Measurements from ENCODE around the gene PANX1. TPM values are rescaled to one million over a fixed set of nuclear protein-coding genes. Genes with fewer than 3 reads are reported as not detected.

The PANX1 gene, protein sequence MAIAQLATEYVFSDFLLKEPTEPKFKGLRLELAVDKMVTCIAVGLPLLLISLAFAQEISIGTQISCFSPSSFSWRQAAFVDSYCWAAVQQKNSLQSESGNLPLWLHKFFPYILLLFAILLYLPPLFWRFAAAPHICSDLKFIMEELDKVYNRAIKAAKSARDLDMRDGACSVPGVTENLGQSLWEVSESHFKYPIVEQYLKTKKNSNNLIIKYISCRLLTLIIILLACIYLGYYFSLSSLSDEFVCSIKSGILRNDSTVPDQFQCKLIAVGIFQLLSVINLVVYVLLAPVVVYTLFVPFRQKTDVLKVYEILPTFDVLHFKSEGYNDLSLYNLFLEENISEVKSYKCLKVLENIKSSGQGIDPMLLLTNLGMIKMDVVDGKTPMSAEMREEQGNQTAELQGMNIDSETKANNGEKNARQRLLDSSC
- 50.9 and 80.4 TPM in 2 replicates for total RNA-seq

DNA sequence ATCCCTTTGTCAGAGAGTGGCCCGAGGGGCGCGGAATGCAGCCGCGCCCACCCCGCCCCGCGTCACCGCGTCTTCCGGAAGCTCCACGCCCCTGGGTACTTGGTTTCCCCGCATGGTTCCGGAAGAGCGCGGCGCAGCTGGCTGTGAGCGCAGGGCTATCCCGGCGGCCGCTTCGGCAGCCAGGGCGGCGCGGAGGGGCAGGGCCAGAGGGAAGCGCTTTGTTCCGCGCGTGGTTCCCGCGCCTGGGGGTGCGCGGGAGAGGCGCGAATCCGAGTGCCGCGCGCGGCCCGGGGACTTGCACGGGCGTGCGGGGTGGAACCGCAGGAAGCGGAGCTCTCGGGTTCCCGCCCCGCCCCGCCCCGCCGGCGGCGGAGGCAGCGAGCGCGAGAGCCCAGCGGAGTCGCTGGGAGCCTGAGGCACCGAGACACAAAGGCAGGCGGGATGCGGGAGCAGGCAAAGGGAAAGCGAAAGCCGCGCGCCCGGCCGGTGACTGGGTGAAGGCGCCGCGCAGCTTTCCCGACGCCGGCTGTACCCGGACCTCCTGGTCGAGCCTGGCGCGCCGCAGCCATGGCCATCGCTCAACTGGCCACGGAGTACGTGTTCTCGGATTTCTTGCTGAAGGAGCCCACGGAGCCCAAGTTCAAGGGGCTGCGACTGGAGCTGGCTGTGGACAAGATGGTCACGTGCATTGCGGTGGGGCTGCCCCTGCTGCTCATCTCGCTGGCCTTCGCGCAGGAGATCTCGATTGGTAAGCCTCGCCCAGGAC, at the start of gene PANX1:
PANX1 (plus strand) TSS at position 96 of the 766 bp plus-strand sequence; CDS start at position 568, 472 bp downstream.

Other genes starting within 250 kb of the PANX1 start
- gene HEPHL1, start 107.5 kb upstream of the PANX1 start, total RNA-seq: 0.64 and 10.3 TPM in 2 replicates
- not detected in 2 replicates for gene IZUMO1R, start 175.7 kb downstream of the PANX1 start, total RNA-seq

Data from nasal cavity respiratory epithelium epithelial cell of viscerocranial mucosa (primary cell).